Lower leg skin (tissue), 4 donors: ENCODE data around the gene SCAMP5. TPM values are rescaled to one million over a fixed set of nuclear protein-coding genes. Genes with fewer than 3 reads are reported as not detected.

Experiments used
- DNase-seq, 2 donors: peaks; one replicate each; pipeline ENCODE4 v3.0.0-alpha.2; 2019; ENCODE audit warnings: low spot score in 2 of 2
- H3K4me3 ChIP-seq: fragments of 200-600 bp; sonication (generic); 2 replicates; pipeline ENCODE4 v1.5.1; 2017; ENCODE audit warnings: mild to moderate bottlenecking, low read depth; ENCODE audit not compliant: poor library complexity, severe bottlenecking
- CTCF ChIP-seq, 3 donors: fragments of 450-650 bp; IDR thresholded peaks; one replicate each; pipeline ENCODE4 v1.5.1; 2016; ENCODE audit warnings: antibody characterized with exemption in 3 of 3, mild to moderate bottlenecking in 3 of 3, moderate library complexity in 2 of 3
- POLR2A ChIP-seq, 2 donors: fragments of 450-650 bp; IDR thresholded peaks; one replicate each; pipeline ENCODE4 v1.6.1; 2016 to 2017; ENCODE audit warnings: antibody characterized with exemption in 2 of 2, mild to moderate bottlenecking in 1 of 2, moderate library complexity in 1 of 2
- WGBS, 2 donors: methylation state at CpG; one replicate each; pipeline ENCODE4 v1.1.5; 2018; 5-methylcytosine and 5-hydroxymethylcytosine counted together
- intact Hi-C: fragments of 100-400 bp; cut with DNase I; formaldehyde crosslinking; loops from one replicate; pipeline ENCODE4 v1.15.0; 2023; ENCODE audit warnings: low total_unique reads
- total RNA-seq, 4 donors: library from RNA; depleted of rRNA; stranded (reverse); fragments of >200 nt; gene quantifications; one replicate each; pipeline ENCODE4 v1.1.0, GENCODE V29; 2016

SCAMP5 gene
- total RNA-seq = 1 to 10 TPM in 3 of 4 donors, under 1 TPM in 1; 0.46 to 5.4 (median 1.2) TPM

- intact Hi-C loops = no loop called here
- WGBS, 2 donors = 1 to 3% methylated on average over 34 to 36 of the region's 58 CpGs
- TF ChIP-seq CTCF (IDR thresholded peaks at IDR 0.05) = no peak
- no peak for TF ChIP-seq POLR2A (IDR thresholded peaks at IDR 0.05)
- peak; percentile 88 to 98 for DNase-seq
- peak within 1 kb of the TSS; percentile 42 for H3K4me3 ChIP-seq
Measured at GRCh38 chr15:74995182-74995778, at the start of gene SCAMP5. Gene SCAMP5 (plus strand): TSS chr15:74995563. CDS start chr15:75011840, 16,277 bp downstream.

- TF ChIP-seq CTCF (IDR thresholded peaks at IDR 0.05) = peak in 2 of 3 donors; percentile 69 to 99
- TF ChIP-seq POLR2A (IDR thresholded peaks at IDR 0.05) = no peak
- peak; percentile 82 to 94 for DNase-seq
- H3K4me3 ChIP-seq = no peak overlapping the region
- 34 to 46% methylated on average over 7 of the region's 7 CpGs for WGBS, 2 donors
- intact Hi-C loops = loop anchor here (5.0 kb wide), 1 partner anchor 168 kb away; the partner anchor contains the start of gene CSK
Measured at GRCh38 chr15:74950078-74950908, 45.1 kb upstream of the SCAMP5 start.

GRCh38 chr15:74951006-74951405, 44.4 kb upstream of the SCAMP5 start:
- intact Hi-C loops = loop anchor here (5.0 kb wide), 1 partner anchor 169 kb away; the partner anchor contains the start of gene CSK

GRCh38 chr15:74954515-74954914, 40.8 kb upstream of the SCAMP5 start:
- H3K4me3 ChIP-seq = no peak overlapping the region
- TF ChIP-seq POLR2A (IDR thresholded peaks at IDR 0.05) (no peak), CTCF (IDR thresholded peaks at IDR 0.05) (no peak)
- no peak for DNase-seq
- intact Hi-C loops = loop anchor here (5.0 kb wide), 1 partner anchor 172 kb away; the partner anchor contains the start of gene CSK

More at GRCh38 chr15:74951006-74951405, 44.4 kb upstream of the SCAMP5 start:
- 69 to 72% methylated on average over 3 of the region's 3 CpGs for WGBS, 2 donors
- TF ChIP-seq POLR2A (IDR thresholded peaks at IDR 0.05) = no peak
- no peak for TF ChIP-seq CTCF (IDR thresholded peaks at IDR 0.05)
- H3K4me3 ChIP-seq = no peak overlapping the region
- no peak for DNase-seq

- WGBS, 2 donors = 78 to 89% methylated on average over 8 of the region's 8 CpGs
- TF ChIP-seq POLR2A (IDR thresholded peaks at IDR 0.05) (no peak), CTCF (IDR thresholded peaks at IDR 0.05) (no peak)
- intact Hi-C loops = no loop called here
- DNase-seq = no peak
- no peak overlapping the region for H3K4me3 ChIP-seq
Measured at GRCh38 chr15:74955017-74955416, 40.3 kb upstream of the SCAMP5 start.
